Measurements from ENCODE around the gene C1QTNF4.
A peak's percentile ranks its signal among the peaks of the same experiment; 100 is the strongest.
"Not testable (repeated sequence)": the region's sequence is repeated elsewhere in the genome, so short reads cannot be mapped to it uniquely, and the experiment has no call there.

Gene C1QTNF4

DNA sequence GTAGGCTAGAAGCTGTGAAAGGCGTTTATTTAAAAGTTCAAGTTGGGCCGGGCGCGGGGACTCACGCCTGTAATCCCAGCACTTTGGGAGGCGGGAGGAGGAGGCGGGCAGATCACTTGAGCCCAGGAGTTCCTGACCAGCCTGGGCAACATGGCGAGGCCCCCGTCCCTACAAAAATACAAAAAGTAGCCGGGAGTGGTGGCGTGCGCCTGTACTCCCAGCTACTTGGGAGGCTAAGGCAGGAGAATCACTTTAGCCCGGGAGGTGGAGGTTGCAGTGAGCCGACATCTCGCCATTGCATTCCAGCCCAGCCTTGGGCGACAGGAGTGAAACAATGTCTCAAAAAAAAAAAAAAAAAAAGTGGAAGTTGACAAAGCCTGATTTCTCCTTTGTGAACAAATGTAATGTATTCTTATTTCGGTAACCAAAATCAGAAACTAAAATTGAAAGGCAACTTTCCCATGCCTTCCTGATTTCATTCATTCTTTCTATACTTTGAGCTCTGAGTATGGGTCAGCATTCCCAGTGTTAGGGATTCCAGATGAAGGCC is 28.0 kb downstream of the C1QTNF4 start:
- DNase-seq (ENCODE audit: low read depth, low spot score): no peak

DNA sequence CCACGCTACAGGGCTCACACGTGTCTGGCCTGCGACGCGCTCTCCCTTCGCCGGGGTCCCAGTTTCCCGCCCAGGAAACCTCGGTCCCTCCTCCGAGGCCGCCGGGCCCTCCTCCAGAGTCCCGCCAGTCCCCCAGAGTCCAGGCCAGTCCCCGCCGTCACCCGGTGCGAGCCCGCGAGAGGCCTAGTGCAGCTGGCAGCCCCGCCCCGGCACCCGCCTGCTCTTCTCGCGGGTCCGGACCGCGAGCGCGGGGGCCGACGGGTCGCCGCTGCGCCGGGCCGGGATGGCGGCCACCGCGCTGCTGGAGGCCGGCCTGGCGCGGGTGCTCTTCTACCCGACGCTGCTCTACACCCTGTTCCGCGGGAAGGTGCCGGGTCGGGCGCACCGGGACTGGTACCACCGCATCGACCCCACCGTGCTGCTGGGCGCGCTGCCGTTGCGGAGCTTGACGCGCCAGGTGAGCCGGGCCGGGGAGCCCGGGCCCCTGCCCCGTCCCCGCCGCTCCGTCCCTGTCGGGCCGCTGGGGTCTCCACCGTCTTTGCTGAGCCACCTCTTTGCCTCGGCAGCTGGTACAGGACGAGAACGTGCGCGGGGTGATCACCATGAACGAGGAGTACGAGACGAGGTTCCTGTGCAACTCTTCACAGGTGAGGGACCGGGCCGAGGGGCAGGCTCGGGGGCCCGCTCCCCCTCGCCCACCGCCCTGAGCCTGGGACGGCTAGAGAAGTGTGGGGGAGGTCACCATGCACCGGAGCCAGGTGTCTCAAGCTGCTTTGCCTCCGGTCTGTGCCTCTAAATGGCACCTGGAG is 28.7 kb downstream of the C1QTNF4 start, which contains the start of gene PTPMT1:
Gene PTPMT1, plus strand, starts transcription at position 260 of the 809 bp plus-strand sequence. Its CDS starts 24 bp downstream, at position 284.
- no peak for DNase-seq (ENCODE audit: low read depth, low spot score)

GRCh38 chr11:47564933-47565339 is 29.3 kb downstream of the C1QTNF4 start:
- no peak for DNase-seq (ENCODE audit: low read depth, low spot score)

DNA sequence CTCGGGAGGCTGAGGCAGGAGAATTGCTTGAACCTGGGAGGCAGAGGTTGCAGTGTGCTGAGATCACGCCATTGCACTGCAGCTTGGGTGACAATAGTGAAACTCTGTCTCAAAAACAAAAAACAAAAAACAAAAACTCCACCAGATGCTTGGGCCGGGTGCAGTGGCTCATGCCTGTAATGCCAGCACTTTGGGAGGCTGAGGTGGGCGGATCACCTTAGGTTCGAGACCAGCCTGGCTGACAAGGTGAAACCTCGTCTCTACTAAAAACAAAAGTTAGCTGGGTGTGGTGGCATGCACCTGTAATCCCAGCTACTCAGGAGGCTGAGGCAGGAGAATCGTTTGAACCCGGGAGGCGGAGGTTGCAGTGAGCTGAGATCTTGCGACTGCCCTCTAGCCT is 29.8 kb downstream of the C1QTNF4 start:
- DNase-seq (ENCODE audit: low read depth, low spot score): not testable (repeated sequence)

DNA sequence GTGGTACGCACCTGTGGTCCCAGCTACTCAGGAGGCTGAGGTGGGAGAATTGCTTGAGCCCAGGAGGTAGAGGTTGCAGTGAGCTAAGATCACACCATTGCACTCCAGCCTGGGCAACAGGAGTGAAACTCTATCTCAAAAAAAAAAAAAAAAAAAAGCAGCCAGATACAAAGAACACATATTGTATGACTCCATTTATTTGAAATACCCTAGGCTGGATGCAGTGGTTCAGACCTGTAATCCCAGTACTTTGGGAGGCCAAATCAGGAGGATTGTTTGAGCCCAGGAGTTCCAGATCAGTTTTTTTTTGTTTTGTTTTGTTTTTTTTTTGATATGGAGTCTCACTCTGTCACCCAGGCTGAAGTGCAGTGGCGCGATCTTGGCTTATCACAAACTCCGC is 31.8 kb downstream of the C1QTNF4 start:
- DNase-seq (ENCODE audit: low read depth, low spot score): not testable (repeated sequence)

- no peak for DNase-seq (ENCODE audit: low read depth, low spot score)
These were observed 33.8 kb downstream of the C1QTNF4 start for GRCh38 chr11:47560426-47560825.

DNA sequence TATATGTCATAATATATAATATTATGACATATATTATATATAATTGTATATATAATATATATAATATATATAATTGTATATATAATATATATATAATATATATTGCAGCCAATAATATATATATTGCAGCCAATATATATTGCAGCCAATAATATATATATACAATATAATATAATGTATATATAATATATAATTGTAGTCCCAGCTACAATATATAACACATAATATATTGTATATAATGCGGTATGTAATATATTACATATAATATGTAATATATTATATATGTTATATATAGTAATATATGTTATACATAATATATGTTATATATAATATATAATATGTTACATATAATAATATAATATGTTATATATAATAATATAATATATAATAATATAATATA is 35.5 kb downstream of the C1QTNF4 start:
- DNase-seq (ENCODE audit: low read depth, low spot score): no peak

DNA sequence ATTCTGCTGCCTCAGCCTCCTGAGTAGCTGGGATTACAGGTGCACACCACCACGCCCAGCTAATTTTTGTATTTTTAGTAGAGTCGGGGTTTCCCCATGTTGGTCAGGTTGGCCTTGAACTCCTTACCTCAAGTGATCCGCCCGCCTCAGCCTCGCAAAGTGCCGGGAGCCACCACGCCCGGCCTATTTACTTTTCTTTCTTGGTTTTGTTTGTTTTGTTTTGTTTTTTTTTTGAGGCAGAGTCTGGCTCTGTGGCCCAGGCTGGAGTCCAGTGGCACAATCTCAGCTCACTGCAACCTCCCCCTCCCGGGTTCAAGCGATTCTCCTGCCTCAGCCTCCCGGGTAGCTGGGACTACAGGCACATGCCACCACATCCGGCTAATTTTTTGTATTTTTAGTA is 37.2 kb downstream of the C1QTNF4 start:
- DNase-seq (ENCODE audit: low read depth, low spot score): not testable (repeated sequence)

DNA sequence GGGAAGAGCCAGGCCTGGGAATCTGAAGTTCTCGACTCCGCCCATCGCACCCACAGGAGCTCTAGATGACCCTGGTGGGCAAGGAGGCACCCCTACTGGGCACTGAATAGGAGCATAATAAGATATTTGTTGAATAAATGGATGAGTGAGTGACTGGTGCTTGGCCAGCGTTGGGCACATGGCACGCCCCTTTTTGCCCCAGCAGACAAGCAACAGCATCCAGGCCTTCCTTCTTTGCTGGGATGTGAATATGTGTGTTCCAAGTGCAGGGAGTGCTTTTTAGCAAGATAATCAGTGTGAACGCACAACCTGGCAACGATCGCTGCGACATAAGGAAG is 40.8 kb downstream of the C1QTNF4 start:
- DNase-seq (ENCODE audit: low read depth, low spot score): peak; percentile 28

DNA sequence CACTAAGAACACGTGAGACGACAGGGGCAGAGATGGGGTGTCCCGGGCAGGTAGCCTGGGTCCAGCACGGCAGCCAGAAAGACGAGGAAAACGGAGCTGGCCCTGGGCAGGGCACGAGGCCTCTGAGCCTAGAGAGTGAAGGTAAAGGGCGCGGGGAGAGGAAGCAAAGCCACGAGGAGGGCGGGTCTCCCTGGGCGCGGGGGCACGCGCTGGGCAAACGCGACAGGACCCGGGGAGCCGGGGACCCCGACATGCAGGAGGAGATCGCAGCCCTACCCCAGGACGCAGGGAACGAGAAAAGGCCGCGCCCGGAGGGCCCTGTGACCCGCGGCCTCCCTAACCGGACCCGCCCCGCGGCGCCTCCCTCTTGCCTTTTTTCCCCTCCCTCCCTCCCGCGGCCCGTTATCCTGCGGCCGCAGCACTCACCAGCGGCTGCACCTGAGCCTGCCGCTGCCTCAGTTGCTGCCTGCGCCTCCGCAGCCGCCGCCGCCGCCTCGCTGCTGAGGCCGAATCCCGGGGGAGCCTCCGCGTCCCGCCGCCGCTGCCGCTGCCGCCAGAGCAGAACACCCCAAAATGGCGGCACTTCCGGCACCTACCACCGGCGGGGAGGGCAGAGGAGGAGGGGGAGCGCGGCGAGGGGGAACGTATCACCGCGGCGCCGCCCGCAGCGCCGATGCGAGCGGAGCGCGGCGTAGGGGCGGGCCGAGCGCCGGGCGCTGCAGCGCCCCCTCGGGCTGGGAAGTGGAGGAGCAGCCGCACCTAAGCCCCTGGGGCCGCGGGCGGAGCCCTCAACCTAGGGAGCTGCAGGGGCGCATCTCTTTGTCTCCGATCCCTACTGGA is 41.4 kb downstream of the C1QTNF4 start, which contains the start of gene CELF1:
Gene CELF1, minus strand, starts transcription at position 567 of the 840 bp plus-strand sequence. CDS start 53,609 bp downstream, outside the sequence.
- DNase-seq (ENCODE audit: low read depth, low spot score): peak; percentile 70

- DNase-seq (ENCODE audit: low read depth, low spot score): no peak
These were observed 42.1 kb downstream of the C1QTNF4 start for GRCh38 chr11:47552056-47552565.

GRCh38 chr11:47551086-47551485 is 43.1 kb downstream of the C1QTNF4 start:
- DNase-seq (ENCODE audit: low read depth, low spot score): no peak

GRCh38 chr11:47550288-47551047 is 43.7 kb downstream of the C1QTNF4 start:
- no peak for DNase-seq (ENCODE audit: low read depth, low spot score)

DNA sequence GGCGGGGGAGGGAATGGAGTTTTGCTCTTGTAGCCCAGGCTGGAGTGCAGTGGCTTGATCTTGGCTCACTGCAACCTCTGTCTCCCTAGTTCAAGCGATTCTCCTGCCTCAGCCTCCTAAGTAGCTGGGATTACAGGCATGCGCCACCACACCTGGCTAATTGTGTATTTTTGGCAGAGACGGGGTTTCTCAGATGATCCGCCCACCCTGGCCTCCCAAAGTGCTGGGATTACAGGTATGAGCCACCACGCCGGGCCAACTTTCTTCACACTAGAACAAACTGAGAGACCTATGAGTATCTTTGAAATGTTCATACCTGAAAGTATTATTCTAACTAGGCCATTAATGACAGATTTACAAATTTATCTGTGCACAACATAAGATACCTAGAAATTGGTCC is 47.9 kb downstream of the C1QTNF4 start:
- not testable (repeated sequence) for DNase-seq (ENCODE audit: low read depth, low spot score)

DNA sequence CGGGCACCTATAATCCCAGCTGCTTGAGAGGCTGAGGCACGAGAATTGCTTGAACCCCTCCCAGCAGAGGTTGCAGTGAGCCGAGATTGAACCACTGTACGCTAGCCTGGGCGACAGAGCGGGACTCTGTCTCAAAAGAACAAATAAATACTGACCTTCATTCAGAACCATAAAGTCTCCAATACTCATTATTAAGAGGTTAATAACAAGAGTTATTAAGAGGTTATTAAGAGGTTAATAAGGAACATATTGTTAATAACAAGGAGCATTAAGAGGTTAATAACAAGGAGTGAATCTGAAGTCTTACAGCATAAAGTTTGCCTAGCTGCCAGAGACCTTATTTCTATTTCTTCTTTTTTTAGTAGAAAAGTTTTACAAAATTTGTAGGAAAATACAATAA is 48.9 kb downstream of the C1QTNF4 start:
- no peak for DNase-seq (ENCODE audit: low read depth, low spot score)

- no peak for DNase-seq (ENCODE audit: low read depth, low spot score)
These were observed 53.1 kb downstream of the C1QTNF4 start for GRCh38 chr11:47541070-47541469.

DNA sequence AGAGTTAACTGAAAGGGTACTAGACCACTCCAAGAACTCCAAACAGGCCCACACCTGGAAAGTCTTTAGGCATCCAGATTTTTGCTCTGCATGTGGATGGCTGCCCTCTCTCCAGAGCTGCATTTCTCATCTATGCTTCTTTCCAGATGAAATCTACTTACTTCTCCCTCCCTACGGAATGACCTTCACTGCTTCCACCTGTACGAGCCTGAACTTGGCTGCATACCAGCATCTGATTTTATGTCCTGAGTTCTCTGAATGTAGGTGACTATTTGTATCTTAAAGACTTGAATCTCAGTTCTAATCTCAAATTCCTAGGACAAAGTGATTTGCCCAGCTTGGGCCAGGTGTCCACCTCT is 54.6 kb downstream of the C1QTNF4 start:
- DNase-seq (ENCODE audit: low read depth, low spot score): no peak

Measured in smooth muscle cell of the brain vasculature (primary cell).